Activated CD8-positive, alpha-beta T cell treated with anti-CD3 and anti-CD28 coated beads, Interleukin-2, amount 10 ng/mL, durations not matched to agents 7 days and 5 days (primary cell): ENCODE results near the gene ATP2A3. TPM values are rescaled to one million over a fixed set of nuclear protein-coding genes. Genes with fewer than 3 reads are reported as not detected.
"Not testable (repeated sequence)": the region's sequence is repeated elsewhere in the genome, so short reads cannot be mapped to it uniquely, and the experiment has no call there.

Source experiments
- ATAC-seq: fragments of 150-1000 bp; cut with Tn5 transposase; one replicate; pipeline ENCODE4 v1.10.0; 2021; ENCODE audit warnings: moderate library complexity
- CTCF ChIA-PET: fragments of 350-600 bp; sonication (Branson Sonifier 250); formaldehyde crosslinking; loops from one replicate; lab custom pipeline; 2021; ENCODE audit warnings: antibody characterized with exemption; lab: Charles Lee
- POLR2A ChIA-PET: fragments of 350-600 bp; sonication (Branson Sonifier 250); formaldehyde crosslinking; loops from one replicate; lab custom pipeline; 2021; ENCODE audit warnings: antibody characterized with exemption; lab: Charles Lee
- DNase-seq: peaks from one replicate; pipeline ENCODE4 v3.0.0-alpha.2; 2020
- H3K27ac Mint-ChIP-seq: one replicate; pipeline ENCODE4 v1.8.0; 2021; ENCODE audit warnings: mild to moderate bottlenecking, mixed read lengths
- H3K27me3 Mint-ChIP-seq: one replicate; pipeline ENCODE4 v1.8.0; 2021; ENCODE audit warnings: low read depth, mixed read lengths
- H3K36me3 Mint-ChIP-seq: one replicate; pipeline ENCODE4 v1.8.0; 2021; ENCODE audit warnings: low read depth, mixed read lengths
- H3K4me1 Mint-ChIP-seq: one replicate; pipeline ENCODE4 v1.8.0; 2021; ENCODE audit warnings: low read depth, mixed read lengths
- H3K4me3 Mint-ChIP-seq: one replicate; pipeline ENCODE4 v1.8.0; 2021; ENCODE audit warnings: mild to moderate bottlenecking, mixed read lengths
- H3K9me3 Mint-ChIP-seq: one replicate; pipeline ENCODE4 v1.8.0; 2022; ENCODE audit warnings: mixed read lengths; ENCODE audit not compliant: insufficient read depth
- total RNA-seq, 2 experiments: library from RNA; stranded (reverse); gene quantifications; one replicate each; pipeline ENCODE4 v1.2.3, GENCODE V29; 2021

ATP2A3 gene
- total RNA-seq, 2 experiments from 2014 or later: 341 to 354 TPM

DNA sequence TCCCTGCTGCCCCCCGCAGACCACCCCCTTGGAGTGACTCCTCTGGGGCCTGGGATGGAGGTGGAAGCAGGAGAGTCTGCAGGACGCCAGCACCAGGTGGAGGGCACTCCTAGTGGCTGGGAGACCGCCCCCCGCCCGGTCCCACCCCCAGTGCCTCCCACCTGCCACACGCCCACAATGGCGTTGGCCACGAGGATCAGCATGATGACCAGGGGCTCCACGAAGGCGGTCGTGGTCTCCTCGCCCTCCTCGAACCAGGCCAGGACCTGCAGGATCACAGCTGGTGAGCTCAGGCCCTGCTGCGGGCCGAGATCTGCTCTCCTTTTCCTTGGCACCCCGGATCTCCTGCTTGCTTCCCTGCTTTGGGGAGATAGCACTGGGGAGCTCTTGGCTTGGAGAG, 12.8 kb downstream of the ATP2A3 start:
- Mint-ChIP-seq H3K9me3 (no peaks in the 10 kb centered on the region), H3K27me3 (no peaks in the 10 kb centered on the region), H3K36me3 (peaks cover 49% of the 10 kb centered on the region), H3K4me1 (peaks cover 4% of the 10 kb centered on the region), H3K4me3 (no peak overlapping the region), H3K27ac (no peak overlapping the region)
- no peak for DNase-seq
- CTCF ChIA-PET: no interaction called here
- ATAC-seq: no peak
- POLR2A ChIA-PET: no interaction called here

DNA sequence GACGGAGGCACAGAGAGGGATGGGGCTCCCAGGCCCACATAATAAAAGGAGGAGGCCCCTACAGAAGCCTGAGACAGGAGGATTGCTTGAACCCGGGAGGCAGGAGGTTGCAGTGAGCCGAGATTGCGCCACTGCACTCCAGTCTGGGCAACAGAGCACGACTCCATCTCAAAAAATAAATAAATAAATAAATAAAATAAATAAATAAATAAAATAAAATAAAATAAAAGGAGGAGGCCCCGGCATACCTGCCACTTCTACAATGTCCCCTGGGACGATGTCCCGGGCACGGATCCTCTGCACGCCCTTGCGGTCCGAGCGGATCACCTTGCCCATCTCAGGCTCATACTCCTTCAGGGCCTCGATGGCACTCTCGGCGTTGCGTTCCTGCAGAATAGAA, 13.2 kb downstream of the ATP2A3 start:
- POLR2A ChIA-PET: no interaction called here
- Mint-ChIP-seq H3K4me1 (peaks cover 3% of the 10 kb centered on the region), H3K27me3 (no peaks in the 10 kb centered on the region), H3K4me3 (no peak overlapping the region), H3K27ac (no peak overlapping the region), H3K9me3 (no peaks in the 10 kb centered on the region), H3K36me3 (peaks cover 45% of the 10 kb centered on the region)
- DNase-seq: no peak
- ATAC-seq: no peak
- CTCF ChIA-PET: no interaction called here

DNA sequence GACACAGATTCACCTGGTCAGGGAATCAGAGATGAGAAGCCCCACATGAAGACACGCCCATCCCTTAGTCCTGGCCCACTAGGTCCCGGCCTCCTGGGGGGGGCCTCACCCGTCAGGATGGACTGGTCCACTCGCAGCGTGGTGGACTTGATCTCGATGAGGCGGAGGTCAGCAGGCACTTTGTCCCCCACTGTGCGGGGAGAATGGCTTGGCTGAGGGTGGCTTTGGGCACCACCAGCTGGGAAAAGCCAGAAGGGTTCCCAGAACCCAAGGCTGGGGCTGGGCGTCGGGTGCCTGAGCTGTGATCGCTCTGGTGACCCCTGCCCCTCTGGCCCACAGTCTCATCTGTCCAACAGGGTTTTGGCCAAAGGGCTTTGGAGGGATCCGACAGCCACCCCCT, 13.7 kb downstream of the ATP2A3 start:
- ChIA-PET POLR2A (no interaction called here), CTCF (interaction anchor here (1.7 kb wide), 1 partner anchor 54 kb away, joined by 4 read pairs; no protein-coding TSS in a partner anchor)
- Mint-ChIP-seq H3K27ac (no peak overlapping the region), H3K4me1 (peaks cover 3% of the 10 kb centered on the region), H3K4me3 (no peak overlapping the region), H3K9me3 (no peaks in the 10 kb centered on the region), H3K27me3 (no peaks in the 10 kb centered on the region), H3K36me3 (peaks cover 46% of the 10 kb centered on the region)
- ATAC-seq (no peak), DNase-seq (no peak)

DNA sequence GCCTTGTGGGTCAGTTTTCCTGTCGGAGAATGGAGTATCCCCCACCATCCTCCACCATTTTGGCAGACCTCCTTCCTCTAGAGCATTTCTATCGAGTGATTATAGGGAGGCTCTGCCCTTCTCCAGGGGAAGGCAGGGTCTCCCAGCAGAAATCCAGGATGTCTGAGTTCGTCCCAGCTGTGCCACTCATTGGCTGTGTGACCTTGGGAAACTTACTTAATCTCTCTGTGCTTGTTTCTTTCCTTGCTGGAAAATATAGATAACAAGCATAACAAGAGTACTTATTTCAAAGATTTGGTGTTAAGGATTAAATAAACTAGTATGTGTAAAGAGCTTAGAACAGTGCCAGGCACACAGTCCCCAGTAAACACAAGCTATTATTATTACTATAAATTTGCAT, 14.8 kb downstream of the ATP2A3 start:
- Mint-ChIP-seq H3K36me3 (peaks cover 49% of the 10 kb centered on the region), H3K4me1 (peaks cover 3% of the 10 kb centered on the region), H3K4me3 (no peak overlapping the region), H3K27ac (no peak overlapping the region), H3K9me3 (no peaks in the 10 kb centered on the region), H3K27me3 (no peaks in the 10 kb centered on the region)
- POLR2A ChIA-PET: interaction anchor here (0.6 to 1.0 kb wide), 2 partner anchors 15 to 32 kb away, joined by 4 read pairs; partner anchors contain the start of gene ATP2A3
- no peak for ATAC-seq
- CTCF ChIA-PET: interaction anchor here (1.7 kb wide), 1 partner anchor 55 kb away, joined by 4 read pairs; no protein-coding TSS in a partner anchor
- no peak for DNase-seq

DNA sequence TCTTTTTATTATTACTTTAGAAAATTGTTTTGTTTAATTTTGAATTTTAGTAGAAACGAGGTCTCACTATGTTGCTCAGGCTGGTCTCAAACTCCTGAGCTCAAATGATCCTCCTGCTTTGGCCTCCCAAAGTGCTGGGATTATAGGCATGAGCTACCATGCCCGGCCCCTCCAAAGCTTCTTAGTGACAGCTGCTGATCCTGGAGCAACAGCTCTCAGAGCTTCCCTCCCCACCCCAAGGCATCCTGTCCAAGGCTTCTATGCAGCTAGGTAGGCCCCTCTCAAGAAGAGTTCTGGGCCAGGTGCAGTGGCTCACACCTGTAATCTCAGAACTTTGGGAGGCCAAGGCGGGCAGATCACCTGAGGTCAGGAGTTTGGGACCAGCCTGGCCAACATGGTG, 15.7 kb downstream of the ATP2A3 start:
- ATAC-seq, H3K27me3 Mint-ChIP-seq, H3K4me3 Mint-ChIP-seq, H3K4me1 Mint-ChIP-seq, DNase-seq, POLR2A ChIA-PET, H3K27ac Mint-ChIP-seq, H3K9me3 Mint-ChIP-seq: not testable (repeated sequence)
- CTCF ChIA-PET: interaction anchor here (0.9 to 1.7 kb wide), 3 partner anchors 17 to 56 kb away, joined by 3 to 6 read pairs (median 4); no protein-coding TSS in a partner anchor
- peaks cover 57% of the 10 kb centered on the region for H3K36me3 Mint-ChIP-seq

DNA sequence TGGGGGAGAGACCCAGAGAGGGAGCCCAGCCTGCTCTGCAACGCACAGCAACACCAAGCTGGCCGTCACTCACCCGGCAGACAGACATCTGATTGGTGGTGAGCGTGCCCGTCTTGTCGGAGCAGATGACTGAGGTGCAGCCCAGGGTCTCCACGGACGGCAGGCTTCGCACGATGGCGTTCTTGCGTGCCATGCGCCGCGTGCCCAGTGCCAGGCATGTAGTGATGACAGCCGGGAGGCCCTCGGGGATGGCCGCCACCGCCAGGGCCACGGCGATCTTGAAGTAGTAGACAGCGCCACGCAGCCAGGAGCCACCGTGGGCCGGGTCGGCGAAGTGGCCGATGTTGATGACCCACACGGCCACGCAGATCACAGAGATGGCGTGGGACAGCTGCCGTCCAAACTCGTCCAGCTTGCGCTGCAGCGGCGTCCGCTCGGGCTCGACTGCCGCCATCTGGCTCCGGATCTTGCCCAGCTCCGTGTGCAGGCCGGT, 16.9 kb downstream of the ATP2A3 start:
- H3K36me3 Mint-ChIP-seq: peaks cover 63% of the 10 kb centered on the region
- no peak overlapping the region for H3K4me3 Mint-ChIP-seq
- ChIA-PET POLR2A (no interaction called here), CTCF (interaction anchor here (0.9 to 1.5 kb wide), 2 partner anchors 18 to 33 kb away, joined by 3 to 6 read pairs; no protein-coding TSS in a partner anchor)
- ATAC-seq (no peak), DNase-seq (no peak)
- peaks cover 5% of the 10 kb centered on the region for H3K4me1 Mint-ChIP-seq
- no peak overlapping the region for H3K27ac Mint-ChIP-seq
- H3K9me3 Mint-ChIP-seq: no peaks in the 10 kb centered on the region
- no peaks in the 10 kb centered on the region for H3K27me3 Mint-ChIP-seq

DNA sequence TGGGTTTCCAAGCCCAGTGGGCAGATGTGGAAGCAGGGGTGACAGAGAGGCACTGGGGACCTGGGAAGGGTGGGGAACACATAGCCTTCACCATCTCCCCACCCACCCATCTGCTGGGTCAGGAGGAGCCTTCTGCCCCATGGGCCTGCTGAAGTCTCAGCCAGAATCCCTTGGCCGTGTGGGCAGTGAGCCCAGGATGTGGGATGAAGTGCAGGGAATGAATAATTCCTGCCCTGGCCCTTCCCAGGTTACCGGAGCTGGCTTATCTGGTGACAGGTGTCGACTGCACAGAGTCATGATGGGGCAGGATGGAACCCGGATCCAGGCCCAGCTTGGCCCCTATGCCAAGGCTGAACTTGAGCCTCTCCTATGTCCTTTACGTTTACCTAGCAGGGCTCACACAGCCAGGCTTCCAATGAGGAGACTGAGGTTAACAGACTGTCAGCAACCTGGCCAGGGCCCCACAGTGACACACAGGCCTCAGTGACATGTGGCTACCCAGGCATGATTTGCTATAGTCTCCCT, 17.5 kb downstream of the ATP2A3 start:
- no peak overlapping the region for H3K4me3 Mint-ChIP-seq
- no peak overlapping the region for H3K27ac Mint-ChIP-seq
- H3K9me3 Mint-ChIP-seq: no peaks in the 10 kb centered on the region
- CTCF ChIA-PET: interaction anchor here (1.7 kb wide), 1 partner anchor 33 kb away, joined by 4 read pairs; no protein-coding TSS in a partner anchor
- POLR2A ChIA-PET: no interaction called here
- H3K36me3 Mint-ChIP-seq: peaks cover 61% of the 10 kb centered on the region
- DNase-seq (no peak), ATAC-seq (no peak)
- H3K27me3 Mint-ChIP-seq: no peaks in the 10 kb centered on the region
- peaks cover 5% of the 10 kb centered on the region for H3K4me1 Mint-ChIP-seq

DNA sequence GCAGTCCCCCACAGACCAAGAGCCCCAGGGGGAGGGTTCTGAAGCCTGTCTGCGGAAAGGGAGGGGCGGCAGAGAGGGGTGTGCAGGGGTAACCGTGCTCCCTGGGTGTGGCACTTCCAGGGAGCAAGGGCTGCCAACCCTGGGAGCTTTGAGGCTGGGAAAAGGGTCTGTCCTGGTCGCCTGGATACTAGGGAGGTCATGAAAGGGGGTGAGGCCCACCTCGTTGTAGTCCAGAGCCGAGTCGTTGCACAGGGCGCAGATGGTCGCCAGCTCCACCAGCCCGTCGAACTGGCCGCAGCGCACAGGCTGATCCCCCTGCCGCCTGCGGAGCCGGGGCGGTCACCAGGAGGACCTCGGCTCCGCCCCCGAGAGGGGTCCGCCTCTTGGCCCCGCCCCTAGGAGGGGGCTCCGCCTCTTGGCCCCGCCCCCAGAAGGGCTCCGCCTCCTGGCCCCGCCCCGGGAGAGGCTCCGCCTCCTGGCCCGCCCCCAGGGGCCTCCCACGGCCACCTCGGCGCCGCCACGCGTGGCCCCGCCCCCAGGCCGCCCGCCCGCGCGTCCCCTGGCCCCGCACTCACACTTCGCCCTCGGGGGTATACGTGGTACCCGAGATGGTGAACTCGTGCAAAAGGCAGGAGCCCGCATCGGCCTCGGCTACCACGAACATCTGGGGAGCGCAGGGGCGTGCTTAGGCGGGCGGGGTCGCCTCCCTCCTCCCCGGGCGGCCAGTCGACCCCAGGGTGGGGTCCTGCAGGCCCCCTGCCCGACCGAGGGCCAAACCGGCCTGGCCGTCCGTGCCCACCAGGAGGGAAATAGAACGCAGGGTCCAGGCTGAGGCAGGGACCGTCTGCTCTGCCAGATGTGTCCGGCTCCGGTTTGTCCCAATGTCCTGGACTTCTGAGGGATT, 19.5 kb downstream of the ATP2A3 start:
- no peak overlapping the region for H3K27ac Mint-ChIP-seq
- H3K36me3 Mint-ChIP-seq: peaks cover 67% of the 10 kb centered on the region
- ChIA-PET POLR2A (no interaction called here), CTCF (interaction anchor here (1.7 kb wide), 1 partner anchor 31 kb away, joined by 4 read pairs; no protein-coding TSS in a partner anchor)
- no peak overlapping the region for H3K4me3 Mint-ChIP-seq
- no peaks in the 10 kb centered on the region for H3K9me3 Mint-ChIP-seq
- ATAC-seq (peak; percentile 68), DNase-seq (peak; percentile 36)
- H3K4me1 Mint-ChIP-seq: peaks cover 5% of the 10 kb centered on the region
- no peaks in the 10 kb centered on the region for H3K27me3 Mint-ChIP-seq

DNA sequence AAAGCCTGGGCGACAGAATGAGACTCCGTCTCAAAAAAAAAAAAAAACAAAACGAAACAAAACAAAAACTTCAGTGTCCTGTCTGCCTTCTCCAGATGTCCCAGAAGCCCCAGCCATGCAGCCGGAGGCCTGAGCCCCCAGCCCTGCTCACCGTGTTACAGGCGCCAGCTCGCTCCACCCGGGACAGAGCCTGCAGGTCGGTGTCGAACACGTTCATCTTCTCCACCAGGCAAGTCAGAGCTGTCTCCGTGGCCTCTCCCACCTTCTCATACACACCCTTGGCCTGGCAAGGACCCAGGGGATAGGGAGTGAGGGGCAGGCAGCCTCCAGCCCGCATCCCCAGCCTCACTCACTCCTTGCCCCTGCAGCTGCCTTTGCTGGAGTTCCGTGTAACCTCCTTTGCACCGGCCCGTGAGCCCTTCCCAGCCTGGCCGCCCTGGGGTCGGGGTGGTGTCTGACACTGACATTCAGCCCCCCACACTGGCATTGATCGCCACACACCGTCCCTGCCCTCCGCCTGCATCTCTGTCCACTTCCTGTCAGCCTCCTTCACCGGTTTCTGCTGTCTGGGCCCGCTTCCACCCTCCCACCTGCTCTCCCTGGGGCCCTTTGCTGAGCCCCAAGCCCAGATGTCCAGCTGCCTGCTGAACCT, 20.9 kb downstream of the ATP2A3 start:
- H3K4me1 Mint-ChIP-seq: peaks cover 5% of the 10 kb centered on the region
- ChIA-PET CTCF (interaction anchor here (1.2 kb wide), 1 partner anchor 80 kb away, joined by 3 read pairs; no protein-coding TSS in a partner anchor), POLR2A (no interaction called here)
- H3K27me3 Mint-ChIP-seq: no peaks in the 10 kb centered on the region
- no peak overlapping the region for H3K27ac Mint-ChIP-seq
- no peak overlapping the region for H3K4me3 Mint-ChIP-seq
- no peaks in the 10 kb centered on the region for H3K9me3 Mint-ChIP-seq
- H3K36me3 Mint-ChIP-seq: peaks cover 69% of the 10 kb centered on the region
- ATAC-seq (no peak), DNase-seq (no peak)

DNA sequence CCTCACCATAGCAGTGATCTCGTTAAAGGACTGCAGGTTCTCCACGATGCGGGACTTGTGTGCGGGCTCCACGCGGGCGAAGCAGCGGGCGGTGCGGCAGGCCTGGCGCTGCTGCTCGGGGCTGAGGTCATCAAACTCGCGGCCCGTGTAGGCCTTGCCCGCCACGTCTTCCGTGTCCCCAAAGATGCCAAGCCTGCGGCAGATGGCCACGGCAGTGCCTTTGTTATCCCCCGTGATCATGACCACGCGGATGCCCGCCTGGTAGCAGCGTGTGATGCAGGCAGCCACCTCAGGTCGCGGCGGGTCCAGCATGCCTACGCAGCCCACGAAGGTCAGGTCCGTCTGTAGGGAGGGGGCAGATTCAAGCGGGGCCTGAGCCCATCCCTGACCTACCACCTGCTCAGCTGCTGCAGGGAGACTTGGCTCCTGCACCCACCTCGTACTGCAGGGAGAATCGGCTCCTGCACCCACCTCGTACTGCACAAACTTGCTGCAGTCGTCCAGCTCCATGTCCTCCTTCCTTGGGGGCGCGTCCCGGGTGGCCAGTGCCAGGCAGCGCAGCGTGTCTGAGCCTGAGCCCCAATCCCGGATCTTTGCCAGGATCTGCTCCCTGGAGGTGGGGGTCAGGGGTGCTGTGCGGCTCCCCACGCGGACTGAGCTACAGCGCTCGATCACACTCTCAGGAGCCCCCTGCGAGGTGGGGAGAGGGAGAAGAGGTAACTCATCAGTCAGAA, 23.1 kb downstream of the ATP2A3 start:
- DNase-seq (no peak), ATAC-seq (no peak)
- ChIA-PET CTCF (no interaction called here), POLR2A (no interaction called here)
- Mint-ChIP-seq H3K27me3 (no peaks in the 10 kb centered on the region), H3K27ac (no peak overlapping the region), H3K4me1 (peaks cover 5% of the 10 kb centered on the region), H3K9me3 (no peaks in the 10 kb centered on the region), H3K36me3 (peaks cover 76% of the 10 kb centered on the region), H3K4me3 (no peak overlapping the region)

DNA sequence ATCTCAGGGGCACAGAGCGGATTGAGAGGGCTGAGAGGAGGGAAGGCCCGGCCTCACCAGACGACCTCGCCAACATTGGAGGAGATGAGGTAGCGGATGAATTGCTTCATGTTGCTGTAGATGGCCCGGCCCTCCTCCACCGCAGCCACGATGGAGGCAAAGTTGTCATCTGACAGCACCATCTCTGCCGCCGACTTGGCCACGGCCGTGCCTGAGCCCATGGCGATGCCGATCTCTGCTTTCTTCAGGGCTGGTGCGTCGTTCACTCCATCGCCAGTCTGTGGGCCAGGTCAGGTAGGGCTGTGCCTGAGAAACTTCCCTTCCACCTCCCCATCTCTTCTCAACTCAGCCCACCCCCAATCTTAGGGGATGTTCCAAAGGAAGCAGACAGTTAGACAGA, 26.9 kb downstream of the ATP2A3 start:
- H3K27me3 Mint-ChIP-seq: no peaks in the 10 kb centered on the region
- ChIA-PET POLR2A (no interaction called here), CTCF (no interaction called here)
- ATAC-seq (no peak), DNase-seq (no peak)
- peak overlapping the region; percentile 9 for H3K27ac Mint-ChIP-seq
- no peak overlapping the region for H3K4me3 Mint-ChIP-seq
- peaks cover 70% of the 10 kb centered on the region for H3K36me3 Mint-ChIP-seq
- no peaks in the 10 kb centered on the region for H3K4me1 Mint-ChIP-seq
- no peaks in the 10 kb centered on the region for H3K9me3 Mint-ChIP-seq
